ENCODE measurements around the gene NEURL1. TPM values are rescaled to one million over a fixed set of nuclear protein-coding genes. Genes with fewer than 3 reads are reported as not detected.

NEURL1 gene
- total RNA-seq: 5.5 and 10.0 TPM in 2 replicates

GRCh38 chr10:103493362-103493915 lies at the start of gene NEURL1:
TSS of gene NEURL1 (plus strand) at chr10:103493705. CDS start at chr10:103494388, 683 bp downstream.

DNA sequence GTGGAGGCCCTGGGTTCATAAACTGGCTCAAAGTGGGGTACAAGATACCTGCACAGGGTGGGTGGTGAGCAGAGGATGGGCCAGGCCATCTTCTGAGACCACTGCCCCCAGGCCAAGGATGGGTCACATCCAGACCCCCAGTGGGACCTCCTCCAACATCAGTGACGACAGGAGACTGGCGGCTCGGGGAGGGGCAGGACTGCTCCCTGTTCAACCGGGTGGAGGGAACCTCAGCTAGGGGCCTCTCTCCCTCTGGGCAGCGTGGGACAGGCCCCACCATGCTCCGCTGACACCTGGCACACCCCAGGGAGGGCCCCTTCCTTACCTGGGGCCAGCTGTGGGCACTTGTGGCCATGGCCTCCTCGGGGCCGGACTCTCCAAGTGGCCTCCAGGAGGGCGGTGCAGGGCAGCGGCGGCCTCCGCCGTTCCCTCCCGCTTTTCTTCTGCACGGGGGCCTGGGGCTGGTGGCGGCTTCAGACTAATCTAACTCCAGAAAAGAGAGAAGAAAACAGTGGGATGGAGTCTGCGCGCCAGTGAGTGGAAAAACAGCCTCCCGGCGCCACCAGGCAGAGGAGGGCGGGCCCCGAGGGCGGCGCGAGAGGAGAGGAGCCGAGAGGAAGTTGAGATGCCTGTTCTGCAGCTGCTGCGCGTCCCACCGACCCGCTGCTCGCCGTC lies 41.5 kb upstream of the NEURL1 start, which contains the start of gene CALHM2:
TSS of gene CALHM2 (minus strand) at position 540 of the 675 bp plus-strand sequence. CDS start 2,429 bp downstream, outside the sequence.

GRCh38 chr10:103458720-103459119 lies 34.8 kb upstream of the NEURL1 start, which contains the start of gene CALHM1:
TSS of gene CALHM1 (minus strand) at chr10:103458900. CDS start at chr10:103458751, 149 bp downstream.

GRCh38 chr10:103479135-103479534 lies 14.4 kb upstream of the NEURL1 start, which contains the start of gene CALHM3:
TSS of gene CALHM3 (minus strand) at chr10:103479240. CDS start at chr10:103479032, 208 bp downstream.

Other genes with a start within 250 kb of the NEURL1 start
- not detected in 2 replicates for gene RPEL1, start 247.8 kb upstream of the NEURL1 start, total RNA-seq
- gene INA, start 216.6 kb upstream of the NEURL1 start, total RNA-seq: 3.5 and 6.2 TPM in 2 replicates
- 6.0 and 9.8 TPM in 2 replicates for gene PCGF6, start 142.6 kb upstream of the NEURL1 start, total RNA-seq
- gene TAF5, start 125.7 kb upstream of the NEURL1 start, total RNA-seq: 2.3 and 3.9 TPM in 2 replicates
- 145 and 240 TPM in 2 replicates for gene ATP5MK, start 97.2 kb upstream of the NEURL1 start, total RNA-seq
- gene PDCD11, start 97.1 kb upstream of the NEURL1 start, total RNA-seq: 23.6 and 29.6 TPM in 2 replicates
- gene CALHM2, start 41.3 kb upstream of the NEURL1 start, total RNA-seq: 23.7 and 25.1 TPM in 2 replicates
- not detected in 2 replicates for gene CALHM1, start 34.8 kb upstream of the NEURL1 start, total RNA-seq
- 0.22 and 0.39 TPM in 2 replicates for gene CALHM3, start 14.5 kb upstream of the NEURL1 start, total RNA-seq

Measured in placental epithelial cell (primary cell).